Measurements from ENCODE around the gene POC1B. TPM values are rescaled to one million over a fixed set of nuclear protein-coding genes. Genes with fewer than 3 reads are reported as not detected.
A peak's percentile ranks its signal among the peaks of the same experiment; 100 is the strongest.

POC1B gene
- total RNA-seq, 1 experiment from 2014 or later = 32.9 TPM

DNA sequence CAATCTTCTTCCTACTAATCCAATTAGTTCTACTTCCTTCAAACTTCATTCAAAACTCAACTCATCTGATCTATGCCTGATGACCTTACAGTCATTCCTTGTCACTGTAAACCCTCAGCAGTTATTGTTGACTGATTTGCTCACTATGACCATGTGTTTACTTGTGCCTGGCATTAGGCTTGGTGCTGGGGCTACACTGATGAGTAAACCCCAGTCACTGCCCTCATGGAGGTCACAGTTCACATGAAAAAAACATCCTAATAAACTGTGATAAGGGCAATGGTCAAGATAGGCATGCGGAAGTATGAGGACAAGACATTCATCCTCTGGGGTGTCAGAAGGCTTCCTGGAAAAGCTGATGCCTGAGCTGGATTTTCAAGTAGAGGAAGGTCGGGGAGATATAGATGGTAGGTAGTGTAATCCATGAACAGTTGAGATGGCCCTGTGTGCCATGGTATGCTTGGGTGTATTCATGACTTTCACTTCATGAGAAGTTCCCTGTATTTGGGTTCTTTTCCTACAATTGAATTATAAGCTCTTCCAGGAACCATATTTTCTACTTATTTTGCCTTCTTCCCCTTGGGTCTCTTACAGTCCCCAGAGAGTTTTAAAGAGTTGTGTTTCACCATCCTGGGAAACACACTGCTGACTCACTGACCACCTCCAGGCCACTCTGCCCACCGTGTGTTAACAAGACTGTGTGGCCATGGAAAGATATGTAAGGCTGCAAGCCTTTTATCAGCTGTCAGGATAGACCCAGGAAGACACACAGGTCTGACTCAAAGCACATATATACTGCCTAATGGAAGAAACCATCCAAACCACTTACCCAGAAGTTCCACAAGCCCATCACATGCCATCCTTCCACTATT, 134.8 kb downstream of the POC1B start:
- Histone ChIP-seq H3K4me1 (peaks cover 21% of the 10 kb centered on the region), H3K4me3 (no peak overlapping the region), H3K36me3 (no peaks in the 10 kb centered on the region), H3K9me3 (replicated peaks) (no peaks in the 10 kb centered on the region), H3K27me3 (no peaks in the 10 kb centered on the region), H3K27ac (peak overlapping the region; percentile 47)
- DNase-seq = peak; percentile 38 to 48

DNA sequence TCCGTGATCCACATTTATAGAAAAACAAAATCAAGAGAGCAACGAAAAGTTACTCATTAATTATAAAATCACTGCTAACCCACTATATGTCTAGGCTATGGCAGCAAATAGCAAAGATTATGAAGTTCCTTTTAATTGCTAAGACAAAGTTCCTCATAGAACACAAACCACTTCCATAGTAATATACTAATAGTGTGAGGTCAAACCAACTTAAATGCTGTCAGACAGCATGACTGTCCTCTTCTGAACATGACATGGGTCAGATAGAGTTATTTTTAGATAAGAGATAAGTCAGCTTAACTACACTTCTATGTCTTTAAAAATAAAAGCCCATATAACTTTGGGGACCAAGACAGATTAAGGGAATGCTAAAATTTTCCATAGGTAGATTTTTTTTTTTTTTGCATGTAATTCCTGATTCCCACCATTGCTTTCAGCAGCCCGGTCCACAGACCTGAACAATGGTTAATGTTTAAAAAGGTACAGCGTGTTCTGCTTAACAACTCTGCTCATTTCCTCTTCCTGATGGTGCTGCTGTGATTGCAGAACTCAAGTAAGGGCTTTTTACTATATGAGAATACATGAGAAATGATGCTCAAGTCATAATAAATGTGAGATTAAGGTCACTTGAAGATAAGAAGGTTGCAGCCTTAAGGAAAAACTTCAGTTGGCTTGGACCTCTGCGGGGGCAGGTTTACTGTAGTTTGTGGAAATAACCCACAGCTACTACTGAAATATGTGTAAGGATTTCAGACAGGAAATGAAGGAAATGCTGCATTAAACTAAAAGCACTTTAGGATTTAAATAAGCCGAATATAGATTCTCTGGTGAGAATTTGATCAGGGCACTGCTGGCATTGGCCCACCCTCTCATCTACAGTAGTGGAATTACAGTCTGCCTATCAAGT, 135.8 kb downstream of the POC1B start:
- Histone ChIP-seq H3K27ac (peak overlapping the region; percentile 47), H3K4me1 (peaks cover 22% of the 10 kb centered on the region)
- DNase-seq = no peak

DNA sequence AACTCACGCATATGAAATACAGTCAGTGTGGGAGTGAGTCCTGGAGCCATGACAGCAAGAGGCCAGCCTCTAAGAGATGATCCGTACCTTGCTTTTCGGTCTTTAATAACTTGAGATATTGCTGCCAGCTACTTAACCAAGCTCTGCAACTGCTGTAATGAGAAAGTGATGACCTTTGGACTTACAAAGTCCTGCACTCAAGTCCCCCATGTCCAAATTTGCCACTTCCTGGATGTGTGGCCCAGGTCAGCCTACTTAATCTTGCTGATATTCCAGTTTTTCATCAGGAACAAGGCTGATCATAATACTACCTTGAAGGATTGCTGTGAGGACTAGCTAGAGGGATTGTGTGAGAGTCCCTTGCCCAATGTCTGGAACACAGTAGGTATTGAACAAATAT, 139.7 kb downstream of the POC1B start:
- no peaks in the 10 kb centered on the region for H3K27me3 ChIP-seq
- no peak overlapping the region for H3K27ac ChIP-seq

More for the DNA sequence above, 135.8 kb downstream of the POC1B start:
- Histone ChIP-seq H3K27me3 (no peaks in the 10 kb centered on the region), H3K4me3 (no peak overlapping the region), H3K9me3 (replicated peaks) (no peaks in the 10 kb centered on the region), H3K36me3 (no peaks in the 10 kb centered on the region)

DNA sequence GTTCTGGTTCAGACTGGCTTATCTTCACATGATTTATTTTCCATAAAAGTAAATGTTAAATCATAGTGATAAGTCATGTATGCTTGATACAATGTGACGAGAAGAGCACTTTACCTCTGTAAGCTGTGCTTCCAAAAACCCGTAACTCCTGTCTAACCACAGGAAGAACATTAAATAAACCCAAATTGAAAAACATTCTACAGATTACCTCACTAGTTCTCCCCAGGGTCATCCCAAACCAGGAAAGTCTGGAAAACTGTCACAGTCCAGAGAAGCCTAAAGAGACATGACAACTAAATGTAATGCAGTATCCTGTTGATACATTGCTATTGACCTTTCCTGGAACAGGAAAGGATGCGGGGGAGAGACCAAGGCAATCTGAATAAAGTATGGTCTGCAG, 141.0 kb downstream of the POC1B start:
- DNase-seq = no peak
- Histone ChIP-seq H3K27ac (no peak overlapping the region), H3K9me3 (replicated peaks) (no peaks in the 10 kb centered on the region), H3K4me1 (peaks cover 12% of the 10 kb centered on the region), H3K4me3 (no peak overlapping the region), H3K27me3 (no peaks in the 10 kb centered on the region), H3K36me3 (no peaks in the 10 kb centered on the region)

More for the DNA sequence above, 139.7 kb downstream of the POC1B start:
- Histone ChIP-seq H3K36me3 (no peaks in the 10 kb centered on the region), H3K9me3 (replicated peaks) (no peaks in the 10 kb centered on the region), H3K4me1 (peaks cover 25% of the 10 kb centered on the region), H3K4me3 (no peak overlapping the region)
- DNase-seq = no peak

DNA sequence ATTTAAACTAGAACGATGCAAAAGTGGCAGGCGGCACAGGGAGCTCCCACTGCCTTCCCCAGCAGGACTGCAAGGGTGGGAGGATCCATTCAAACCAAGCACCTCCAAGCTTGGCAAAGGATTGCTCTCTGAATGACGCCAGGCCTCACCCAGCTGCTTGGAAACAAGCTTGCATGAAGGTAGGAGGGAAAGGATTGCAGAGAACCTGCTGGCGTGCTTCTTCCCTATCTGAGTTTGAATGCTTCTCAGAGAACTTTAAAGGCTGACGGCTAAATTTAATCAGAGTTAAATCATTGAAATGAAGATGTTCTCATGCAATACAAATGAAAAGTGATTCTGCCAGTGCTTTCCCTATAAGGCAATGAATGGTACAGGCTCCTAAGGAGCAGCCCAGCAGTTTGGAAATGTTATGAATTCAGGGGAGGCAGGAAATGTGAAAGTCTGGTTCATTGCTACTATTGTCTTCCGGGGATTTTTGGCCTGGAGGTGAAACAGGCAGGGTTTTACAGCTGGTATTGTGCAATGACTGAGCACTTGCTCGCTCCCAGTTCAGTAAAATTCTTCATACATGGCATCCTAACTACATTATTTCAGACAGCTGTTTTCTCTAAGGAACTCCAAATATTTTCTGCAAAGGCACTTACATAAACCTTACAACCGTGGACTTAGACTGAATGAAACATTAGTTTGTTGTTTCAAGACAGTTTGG, 141.6 kb downstream of the POC1B start:
- Histone ChIP-seq H3K9me3 (replicated peaks) (no peaks in the 10 kb centered on the region), H3K27me3 (no peaks in the 10 kb centered on the region), H3K4me3 (no peak overlapping the region), H3K36me3 (no peaks in the 10 kb centered on the region), H3K27ac (no peak overlapping the region), H3K4me1 (peaks cover 10% of the 10 kb centered on the region; the same call in 1 of the 2 replicates)
- DNase-seq = peak; percentile 7 to 46

DNA sequence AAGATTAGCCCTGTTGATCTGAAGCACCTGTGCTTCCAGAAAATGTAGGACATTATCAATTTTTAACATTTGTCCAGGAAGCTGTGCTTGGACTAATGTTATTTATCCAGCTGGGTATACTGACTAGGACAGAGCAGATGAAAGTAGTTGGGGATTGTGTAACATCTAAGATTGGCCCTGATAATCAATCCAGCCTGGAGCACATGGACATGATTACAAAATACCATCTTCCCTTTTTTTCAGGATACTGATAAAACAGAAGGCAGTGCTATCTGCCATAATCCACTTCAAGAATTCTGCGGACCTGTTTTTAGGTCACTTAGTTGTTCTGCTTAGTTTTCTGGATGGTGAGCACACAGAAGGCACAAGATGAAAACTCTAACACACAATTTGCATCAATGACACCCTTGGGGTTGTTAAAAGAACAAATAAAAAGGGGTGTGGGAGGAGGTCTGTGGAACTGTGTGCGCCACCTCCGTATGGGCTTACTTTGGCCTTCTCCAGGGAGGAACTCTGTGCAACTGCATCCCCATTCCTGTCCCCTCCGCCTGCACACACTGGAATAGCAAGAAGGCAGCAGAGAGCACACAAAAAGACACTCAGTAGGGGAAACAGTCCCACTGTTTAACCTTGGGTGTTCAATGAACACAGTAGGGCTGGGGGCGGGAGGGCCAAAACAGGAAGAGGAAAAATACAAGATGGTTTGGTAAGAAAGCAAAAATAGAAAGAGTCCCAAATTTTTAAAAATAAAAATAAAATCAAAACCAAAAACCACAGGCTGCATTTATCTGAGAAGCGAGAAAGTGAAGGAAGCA, 142.4 kb downstream of the POC1B start:
- DNase-seq = no peak
- no peak overlapping the region for H3K27ac ChIP-seq
- H3K27me3 ChIP-seq = no peaks in the 10 kb centered on the region
- no peak overlapping the region for H3K4me3 ChIP-seq
- no peaks in the 10 kb centered on the region for H3K36me3 ChIP-seq
- H3K9me3 ChIP-seq (replicated peaks) = no peaks in the 10 kb centered on the region
- H3K4me1 ChIP-seq = peaks cover 10% of the 10 kb centered on the region; the same call in 1 of the 2 replicates

DNA sequence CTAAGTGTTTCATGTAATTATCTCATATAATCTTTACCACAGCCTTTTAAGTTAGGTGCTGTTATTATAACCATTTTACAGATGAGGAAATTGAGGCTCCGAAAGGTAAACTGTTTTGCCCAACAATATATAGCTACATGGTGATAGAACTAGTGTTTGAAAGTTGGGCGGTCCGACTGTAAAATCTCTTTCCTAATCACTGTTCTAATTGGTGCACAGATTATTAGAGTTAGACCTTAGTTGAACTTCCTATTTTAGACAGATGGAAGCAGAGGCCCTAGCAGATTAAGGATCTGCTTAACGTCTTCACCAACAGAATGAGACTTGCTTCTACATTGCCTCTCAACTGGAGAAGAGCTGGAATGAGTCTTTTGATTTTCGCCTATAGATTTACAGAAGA, 143.5 kb downstream of the POC1B start:
- no peak for DNase-seq
- H3K9me3 ChIP-seq (replicated peaks) = no peaks in the 10 kb centered on the region
- H3K27me3 ChIP-seq = no peaks in the 10 kb centered on the region
- H3K27ac ChIP-seq = no peak overlapping the region
- H3K4me3 ChIP-seq = no peak overlapping the region
- no peaks in the 10 kb centered on the region for H3K36me3 ChIP-seq
- peaks cover 10% of the 10 kb centered on the region; the same call in 1 of the 2 replicates for H3K4me1 ChIP-seq

DNA sequence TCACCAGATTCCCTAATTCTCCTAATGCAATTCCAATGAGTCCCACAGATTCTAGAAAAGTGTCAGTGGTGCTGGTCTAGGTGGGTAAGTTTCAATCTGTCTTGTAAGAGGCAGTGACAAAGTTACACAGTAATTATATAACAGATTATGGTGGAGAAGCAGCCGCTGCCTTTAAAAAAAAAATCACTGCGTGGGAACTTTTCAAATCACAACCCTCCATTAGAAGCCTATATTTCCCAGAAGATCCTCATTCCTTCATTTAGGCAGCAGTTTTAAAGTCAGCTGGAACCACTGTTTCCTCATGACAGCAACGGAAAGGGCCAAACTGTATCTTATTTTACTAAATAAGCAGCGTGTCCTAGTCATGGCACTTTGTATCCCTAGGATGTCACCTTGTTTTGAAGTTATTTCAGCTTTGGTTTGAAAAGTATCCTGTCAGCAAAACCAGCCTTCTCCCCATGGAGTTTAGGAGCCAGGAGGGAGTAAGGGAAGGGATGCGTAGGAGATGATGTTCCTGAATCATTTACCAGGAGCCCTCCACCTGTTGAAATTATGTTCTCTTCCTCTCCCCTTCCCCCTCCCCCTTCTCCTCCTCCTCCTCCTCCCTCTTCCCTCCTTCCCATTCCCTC, 145.9 kb downstream of the POC1B start:
- Histone ChIP-seq H3K36me3 (no peaks in the 10 kb centered on the region), H3K9me3 (replicated peaks) (no peaks in the 10 kb centered on the region), H3K4me3 (no peak overlapping the region), H3K27ac (no peak overlapping the region), H3K4me1 (peaks cover 9% of the 10 kb centered on the region; the same call in 1 of the 2 replicates), H3K27me3 (no peaks in the 10 kb centered on the region)
- DNase-seq = no peak

DNA sequence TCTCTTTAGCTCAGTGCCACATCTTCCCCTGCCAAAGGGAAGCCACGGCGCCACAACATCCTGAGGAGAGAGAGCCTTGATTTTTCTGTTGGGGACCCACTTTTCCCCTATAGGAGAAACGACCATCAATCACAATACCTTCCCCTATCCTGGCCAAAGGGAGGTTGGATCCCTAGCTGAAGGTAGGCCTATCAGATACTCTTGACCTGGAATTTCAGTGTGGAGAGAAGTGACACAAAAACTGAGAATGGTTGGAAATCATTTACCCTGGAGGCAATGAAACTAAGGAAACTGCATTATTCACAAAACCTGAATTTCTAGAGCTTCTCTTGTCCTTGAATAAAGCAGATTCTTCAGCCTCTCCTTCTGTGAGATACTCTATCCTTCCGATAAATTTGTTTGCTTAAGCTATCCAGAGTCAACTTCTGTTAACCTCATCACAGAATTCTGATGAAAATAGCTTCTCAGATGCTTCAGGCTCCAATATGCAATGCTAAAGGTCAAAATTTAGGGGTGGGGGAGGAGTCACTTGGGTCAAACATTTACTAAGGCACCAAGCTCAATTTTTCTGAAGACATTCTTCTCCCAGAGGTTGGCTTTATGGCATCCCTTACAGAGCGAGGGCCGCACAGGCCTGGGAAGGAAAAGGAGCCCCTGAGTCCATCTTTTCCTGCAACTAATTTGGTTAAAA, 146.6 kb downstream of the POC1B start:
- no peak overlapping the region for H3K27ac ChIP-seq
- H3K27me3 ChIP-seq = no peaks in the 10 kb centered on the region
- no peak overlapping the region for H3K4me3 ChIP-seq
- DNase-seq = no peak
- no peaks in the 10 kb centered on the region for H3K9me3 ChIP-seq (replicated peaks)
- no peaks in the 10 kb centered on the region for H3K36me3 ChIP-seq
- H3K4me1 ChIP-seq = peaks cover 6% of the 10 kb centered on the region

DNA sequence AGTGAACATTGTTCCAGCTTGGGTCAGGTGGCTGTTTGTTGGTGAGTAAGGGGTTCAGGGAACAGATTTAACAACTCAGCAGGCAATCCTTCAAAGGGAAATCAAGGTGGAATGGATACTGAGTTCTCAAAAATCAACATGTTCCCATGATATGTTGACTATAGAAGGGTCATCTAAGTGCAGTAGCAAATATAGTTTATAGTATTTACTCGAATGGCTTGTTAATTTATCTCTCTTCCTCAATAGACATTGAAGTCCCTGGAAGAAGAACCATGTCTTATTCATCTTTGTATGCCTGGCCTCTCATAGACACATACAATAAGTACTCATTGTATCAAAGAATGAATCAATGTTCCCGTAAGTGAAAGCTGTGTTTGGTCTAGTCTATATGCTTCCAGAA, 149.0 kb downstream of the POC1B start:
- no peaks in the 10 kb centered on the region for H3K9me3 ChIP-seq (replicated peaks)
- H3K4me3 ChIP-seq = no peak overlapping the region
- peaks cover 10% of the 10 kb centered on the region for H3K4me1 ChIP-seq

DNA sequence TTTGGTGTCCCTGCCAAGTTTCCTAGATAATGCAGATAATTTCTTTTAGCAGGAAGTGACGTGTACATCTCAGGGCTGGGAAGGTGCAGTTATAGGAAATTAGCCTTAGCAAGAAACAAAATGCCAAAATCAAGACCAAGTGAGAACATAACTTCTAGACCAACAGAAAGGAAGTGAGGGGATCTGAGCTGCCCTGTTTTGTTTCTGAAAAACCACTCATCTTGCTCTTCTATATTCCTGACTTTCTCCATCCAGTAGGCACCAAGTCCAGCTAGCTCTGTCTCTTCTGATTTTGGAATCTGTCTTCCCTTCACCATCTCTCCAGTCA, 149.7 kb downstream of the POC1B start:
- no peak for DNase-seq
- Histone ChIP-seq H3K9me3 (replicated peaks) (no peaks in the 10 kb centered on the region), H3K27ac (no peak overlapping the region), H3K36me3 (no peaks in the 10 kb centered on the region), H3K4me3 (no peak overlapping the region), H3K27me3 (no peaks in the 10 kb centered on the region), H3K4me1 (peaks cover 10% of the 10 kb centered on the region)

More for the DNA sequence above, 149.0 kb downstream of the POC1B start:
- DNase-seq = no peak
- Histone ChIP-seq H3K27me3 (no peaks in the 10 kb centered on the region), H3K27ac (no peak overlapping the region), H3K36me3 (no peaks in the 10 kb centered on the region)

DNA sequence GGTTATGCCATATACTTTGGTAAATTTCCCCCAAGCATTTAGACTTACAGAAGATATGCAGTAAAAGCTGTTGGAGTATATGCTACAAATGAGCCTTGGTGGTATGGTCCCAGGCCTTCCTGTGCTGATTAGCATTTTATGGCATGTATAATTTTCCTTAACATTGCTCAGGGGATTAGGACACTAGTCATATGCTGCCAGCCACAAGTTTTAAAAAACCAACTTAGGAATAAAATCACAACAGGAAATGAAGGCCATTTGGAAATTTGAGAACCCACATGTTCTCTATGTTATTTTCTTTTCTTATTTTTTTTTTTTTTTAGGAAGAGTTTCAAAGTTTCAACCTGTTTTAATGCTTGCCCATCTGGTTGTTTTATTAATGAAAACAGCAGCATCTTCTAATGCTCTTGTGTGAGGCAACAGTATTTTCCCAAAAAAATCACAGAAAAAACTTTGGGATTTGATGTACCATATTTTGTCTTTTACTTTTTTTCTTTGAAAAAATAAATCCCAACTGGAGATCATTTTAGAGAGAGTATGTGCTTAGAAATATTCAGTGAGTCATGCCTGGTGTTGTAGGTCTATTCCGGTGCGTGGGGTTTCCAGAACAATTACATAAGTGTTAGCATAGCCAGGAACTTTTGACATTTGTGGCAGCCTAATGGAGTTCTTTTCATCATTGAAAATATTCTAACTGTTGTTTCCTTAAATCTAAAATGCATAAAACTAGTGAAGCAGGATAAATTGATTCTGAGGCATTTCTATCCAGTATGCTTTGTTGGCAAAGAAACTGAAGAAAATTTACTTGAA, 151.9 kb downstream of the POC1B start:
- DNase-seq = peak in 1 of 2 experiments; percentile 22
- Histone ChIP-seq H3K27me3 (no peaks in the 10 kb centered on the region), H3K4me3 (no peak overlapping the region), H3K4me1 (peaks cover 10% of the 10 kb centered on the region), H3K9me3 (replicated peaks) (no peaks in the 10 kb centered on the region), H3K27ac (no peak overlapping the region), H3K36me3 (no peaks in the 10 kb centered on the region)
